SK-N-SH (cell line): ENCODE measurements around the gene GABRA5. TPM values are rescaled to one million over a fixed set of nuclear protein-coding genes. Genes with fewer than 3 reads are reported as not detected.

Experiments used
- CTCF ChIA-PET: fragments of 300-600, 350-600 bp; formaldehyde crosslinking; extraction: SDS; loops from one replicate; lab custom pipeline; 2021; lab: Yijun Ruan, JAX
- POLR2A ChIA-PET: fragments of 350-600 bp; sonication (Branson Sonifier 250); formaldehyde crosslinking; extraction: SDS; loops from one replicate; lab custom pipeline; 2020; ENCODE audit warnings: antibody characterized with exemption, inconsistent platforms; lab: Yijun Ruan, JAX
- DNase-seq: peaks from one replicate; pipeline ENCODE4 v3.0.0; 2012
- H2AFZ ChIP-seq: fragments of 200-600 bp; sonication (generic); 2 replicates; pipeline ENCODE4 v1.8.1; 2016; ENCODE audit warnings: antibody characterized with exemption, mild to moderate bottlenecking, low read depth
- H3F3A ChIP-seq: fragments of 200-600 bp; sonication (generic); replicated peaks from 2 replicates; pipeline ENCODE3; 2016; ENCODE audit warnings: antibody characterized with exemption, mild to moderate bottlenecking; ENCODE audit not compliant: insufficient read depth
- H3K27ac ChIP-seq, 2 experiments: fragments of 200-500 bp in 1 of 2; fragments of 200-600 bp in 1 of 2; sonication (Bioruptor generic) in 1 of 2; sonication (generic), shearing (Covaris generic) in 1 of 2; 2 replicates each; pipeline versions ENCODE4 v1.5.1 to v1.6.1; 2014 to 2016; ENCODE audit warnings: low read depth in 2 of 2, inconsistent platforms in 1 of 2, low read length in 1 of 2, mild to moderate bottlenecking in 1 of 2, mixed read lengths in 1 of 2
- H3K27me3 ChIP-seq: fragments of 200-600 bp; sonication (generic), shearing (Covaris generic); 2 replicates; pipeline ENCODE4 v1.6.1; 2016; ENCODE audit warnings: mixed run types; ENCODE audit not compliant: insufficient read depth
- H3K36me3 ChIP-seq, 2 experiments: fragments of 200-500 bp in 1 of 2; fragments of 200-600 bp in 1 of 2; sonication (Bioruptor generic) in 1 of 2; sonication (generic) in 1 of 2; replicated peaks in 1 of 2; 2 replicates each; pipeline versions ENCODE3 to v1.5.1; 2014 to 2016; ENCODE audit warnings: low read length in 1 of 2, mild to moderate bottlenecking in 1 of 2; ENCODE audit not compliant: insufficient read depth in 2 of 2, control insufficient read depth in 1 of 2
- H3K4me1 ChIP-seq, 2 experiments: fragments of 200-500 bp in 1 of 2; fragments of 200-600 bp in 1 of 2; sonication (Bioruptor generic) in 1 of 2; sonication (generic), shearing (Covaris generic) in 1 of 2; 2 replicates each; pipeline versions ENCODE4 v1.5.1 to v1.6.1; 2014 to 2016; ENCODE audit warnings: low read depth in 1 of 2, low read length in 1 of 2, mixed run types in 1 of 2; ENCODE audit not compliant: insufficient read depth in 2 of 2, control insufficient read depth in 1 of 2
- H3K4me2 ChIP-seq: fragments of 200-600 bp; sonication (generic), shearing (Covaris generic); 2 replicates; pipeline ENCODE4 v1.6.1; 2017; ENCODE audit warnings: mixed run types
- H3K4me3 ChIP-seq, 2 experiments: fragments of 200-500 bp in 1 of 2; fragments of 200-600 bp in 1 of 2; sonication (Bioruptor generic) in 1 of 2; sonication (generic), shearing (Covaris generic) in 1 of 2; 2 replicates each; pipeline versions ENCODE4 v1.5.1 to v1.8.1; 2014 to 2016; ENCODE audit warnings: low read depth in 2 of 2, inconsistent platforms in 1 of 2, low read length in 1 of 2, mild to moderate bottlenecking in 1 of 2, mixed read lengths in 1 of 2, moderate library complexity in 1 of 2
- H3K79me2 ChIP-seq: fragments of 200-600 bp; sonication (generic); 2 replicates; pipeline ENCODE4 v1.8.1; 2017; ENCODE audit warnings: mild to moderate bottlenecking; ENCODE audit not compliant: insufficient read depth
- H3K9ac ChIP-seq: fragments of 200-600 bp; sonication (generic); 2 replicates; pipeline ENCODE4 v1.6.1; 2017; ENCODE audit warnings: mixed run types
- H3K9me2 ChIP-seq: fragments of 200-600 bp; sonication (generic); 2 replicates; pipeline ENCODE4 v1.6.1; 2017; ENCODE audit warnings: mixed run types
- H3K9me3 ChIP-seq: fragments of 200-600 bp; sonication (generic); 2 replicates; pipeline ENCODE4 v1.6.1; 2017; ENCODE audit warnings: mixed run types, mild to moderate bottlenecking, moderate library complexity
- H4K20me1 ChIP-seq: fragments of 200-600 bp; sonication (generic); 2 replicates; pipeline ENCODE4 v1.6.1; 2017; ENCODE audit warnings: mild to moderate bottlenecking, mixed run types; ENCODE audit not compliant: insufficient read depth
- ELF1 ChIP-seq: IDR thresholded peaks from 2 replicates; pipeline ENCODE4 v1.4.0; 2012
- EP300 ChIP-seq, 2 experiments: IDR thresholded peaks; 2 replicates each; pipeline versions ENCODE4 v1.4.0 to v1.6.1; 2012; ENCODE audit warnings: borderline replicate concordance in 1 of 2, low read depth in 1 of 2, low read length in 1 of 2
- EZH2phosphoT487 ChIP-seq: fragments of 200-600 bp; sonication (generic); IDR thresholded peaks from 2 replicates; pipeline ENCODE4 v1.6.1; 2017; ENCODE audit warnings: low read depth, mixed run types, mild to moderate bottlenecking, antibody characterized with exemption, moderate library complexity, borderline replicate concordance
- FOSL2 ChIP-seq: IDR thresholded peaks from 2 replicates; pipeline ENCODE4 v1.4.0; 2012; ENCODE audit warnings: low read depth, mild to moderate bottlenecking, moderate library complexity, borderline replicate concordance
- JUND ChIP-seq: IDR thresholded peaks from 2 replicates; pipeline ENCODE4 v1.4.0; 2012
- MXI1 ChIP-seq: IDR thresholded peaks from 2 replicates; pipeline ENCODE4 v1.6.1; 2012; ENCODE audit warnings: mild to moderate bottlenecking, low read depth, low read length, improper control_type of control experiment
- RXRA ChIP-seq: IDR thresholded peaks from 2 replicates; pipeline ENCODE4 v1.4.0; 2012; ENCODE audit warnings: low read depth, mild to moderate bottlenecking, borderline replicate concordance
- SIN3A ChIP-seq: IDR thresholded peaks from 2 replicates; pipeline ENCODE4 v1.6.1; 2012; ENCODE audit warnings: low read depth, mild to moderate bottlenecking, low read length, moderate library complexity, borderline replicate concordance
- TEAD4 ChIP-seq: IDR thresholded peaks from 2 replicates; pipeline ENCODE4 v1.4.0; 2012; ENCODE audit warnings: mild to moderate bottlenecking, borderline replicate concordance; ENCODE audit not compliant: insufficient read depth
- YY1 ChIP-seq: IDR thresholded peaks from 2 replicates; pipeline ENCODE4 v1.4.0; 2012; ENCODE audit warnings: low read depth, mild to moderate bottlenecking
- WGBS: methylation state at CpG from one replicate; pipeline ENCODE4 v1.1.6; 2017; ENCODE audit warnings: low lambda C conversion rate; 5-methylcytosine and 5-hydroxymethylcytosine counted together
- polyA plus RNA-seq, 3 experiments: library from polyadenylated mRNA; depleted of rRNA; stranded (reverse); fragments of >200 nt; gene quantifications; 2 replicates each; pipeline ENCODE4 v1.2.3, GENCODE V29; 2012
- TF ChIP-seq, protein P1 (sequence below): IDR thresholded peaks from 2 replicates; pipeline ENCODE4 v1.6.1; 2012; ENCODE audit warnings: mild to moderate bottlenecking, low read depth, low read length, moderate library complexity
- TF ChIP-seq, protein P2 (sequence below): fragments of 200-600 bp; sonication (generic); IDR thresholded peaks from 2 replicates; pipeline ENCODE4 v1.6.1; 2017; ENCODE audit warnings: antibody characterized with exemption, mild to moderate bottlenecking, moderate library complexity
- TF ChIP-seq, protein P3 (sequence below): fragments of 150-350 bp; IDR thresholded peaks from 2 replicates; pipeline ENCODE4 v1.6.1; 2017; ENCODE audit warnings: antibody characterized with exemption, low read length, low read depth, borderline replicate concordance
- TF ChIP-seq, protein P4 (sequence below): IDR thresholded peaks from 2 replicates; pipeline ENCODE4 v1.4.0; 2012; ENCODE audit warnings: low read depth
- TF ChIP-seq, protein P5 (sequence below): IDR thresholded peaks from 2 replicates; pipeline ENCODE4 v1.4.0; 2012; ENCODE audit warnings: low read depth, borderline replicate concordance

GABRA5 gene
- polyA plus RNA-seq, 1 of the 3 experiments (the other 2 are of a cell fraction), result not detected

DNA sequence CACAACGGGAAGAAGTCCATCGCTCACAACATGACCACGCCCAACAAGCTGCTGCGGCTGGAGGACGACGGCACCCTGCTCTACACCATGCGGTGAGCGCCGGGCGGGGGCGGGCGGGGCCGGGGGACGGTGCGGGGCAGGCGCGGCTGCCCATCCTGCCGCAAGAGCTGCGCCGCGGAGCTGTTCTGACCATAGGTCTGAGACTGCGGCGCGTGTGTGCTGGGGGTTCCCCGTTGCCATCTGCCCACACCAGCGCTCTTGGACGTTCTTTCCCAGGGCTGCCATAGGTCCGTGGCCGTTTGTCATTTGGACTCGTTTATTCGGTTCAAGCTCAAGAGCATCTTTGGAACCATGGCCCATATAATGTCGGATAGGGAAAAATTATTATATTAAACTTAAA, 16.6 kb downstream of the GABRA5 start:
- Histone ChIP-seq H4K20me1 (no peaks in the 10 kb centered on the region), H3K9ac (no peak overlapping the region), H2AFZ (no peak overlapping the region), H3K27me3 (no peaks in the 10 kb centered on the region), H3K27ac (no peak overlapping the region), H3K9me3 (no peaks in the 10 kb centered on the region), H3K4me1 (no peaks in the 10 kb centered on the region), H3K9me2 (no peaks in the 10 kb centered on the region), H3K79me2 (no peaks in the 10 kb centered on the region), H3K4me2 (no peak overlapping the region), H3K4me3 (no peak overlapping the region), H3F3A (no peaks in the 10 kb centered on the region), H3K36me3 (no peaks in the 10 kb centered on the region)
- CTCF ChIA-PET, result interaction anchor here (1.1 to 1.2 kb wide), 2 partner anchors 8 to 133 kb away, joined by 3 to 4 read pairs; no protein-coding TSS in a partner anchor
- 77% methylated on average over 31 of the region's 32 CpGs for WGBS
- POLR2A ChIA-PET, result no interaction called here
- no peak for DNase-seq
- TF ChIP-seq JUND, result no peak
- TF ChIP-seq SIN3A, result no peak
- TF ChIP-seq, all 33 proteins: peak for 0

DNA sequence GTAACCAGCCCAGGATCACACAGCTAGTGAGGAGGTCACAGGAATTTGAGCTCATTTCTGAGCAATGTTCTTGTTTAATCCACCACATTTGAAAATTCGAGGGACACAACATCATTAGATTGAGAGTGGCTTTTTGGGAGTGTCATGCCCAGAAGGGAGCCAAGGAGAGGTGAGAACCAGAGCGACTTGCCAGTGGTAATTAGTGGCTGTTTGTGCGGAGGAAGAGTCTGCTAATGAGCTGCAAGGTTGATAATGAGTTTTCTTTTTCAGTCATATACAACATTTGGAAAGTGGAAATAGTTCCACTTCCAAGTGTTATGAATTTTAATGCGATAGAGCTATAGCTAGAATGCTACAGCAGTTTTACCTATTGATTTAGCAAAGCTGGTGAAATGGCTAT, 19.7 kb downstream of the GABRA5 start:
- H2AFZ ChIP-seq, result no peak overlapping the region
- H3K9ac ChIP-seq, result no peak overlapping the region
- no peaks in the 10 kb centered on the region for H3K79me2 ChIP-seq
- no peaks in the 10 kb centered on the region for H3K9me3 ChIP-seq
- peaks cover 0 to 1% of the 10 kb centered on the region in 2 experiments; a peak in 2 of 4 replicates for H3K4me1 ChIP-seq
- ChIA-PET POLR2A (no interaction called here), CTCF (interaction anchor here (0.9 to 3.3 kb wide), 5 partner anchors 21 to 1239 kb away, joined by 3 to 13 read pairs (median 3); no protein-coding TSS in a partner anchor)
- DNase-seq, result no peak
- H3K4me3 ChIP-seq, result no peak overlapping the region
- H3K27me3 ChIP-seq, result no peaks in the 10 kb centered on the region
- H3K27ac ChIP-seq, result no peak overlapping the region
- WGBS, result 32% methylated on average over 4 of the region's 4 CpGs
- H3K9me2 ChIP-seq, result no peaks in the 10 kb centered on the region
- H4K20me1 ChIP-seq, result no peaks in the 10 kb centered on the region
- H3K4me2 ChIP-seq, result no peak overlapping the region
- TF ChIP-seq EZH2phosphoT487 (no peak), TEAD4 (no peak), EP300 (IDR thresholded peaks at IDR 0.05; ENCODE audit: borderline replicate concordance in 1 of 2, low read depth in 1 of 2, low read length in 1 of 2) (no peak), FOSL2 (no peak), SIN3A (no peak), MXI1 (no peak), JUND (no peak), RXRA (no peak), YY1 (no peak), ELF1 (no peak)
- TF ChIP-seq, protein P1, sequence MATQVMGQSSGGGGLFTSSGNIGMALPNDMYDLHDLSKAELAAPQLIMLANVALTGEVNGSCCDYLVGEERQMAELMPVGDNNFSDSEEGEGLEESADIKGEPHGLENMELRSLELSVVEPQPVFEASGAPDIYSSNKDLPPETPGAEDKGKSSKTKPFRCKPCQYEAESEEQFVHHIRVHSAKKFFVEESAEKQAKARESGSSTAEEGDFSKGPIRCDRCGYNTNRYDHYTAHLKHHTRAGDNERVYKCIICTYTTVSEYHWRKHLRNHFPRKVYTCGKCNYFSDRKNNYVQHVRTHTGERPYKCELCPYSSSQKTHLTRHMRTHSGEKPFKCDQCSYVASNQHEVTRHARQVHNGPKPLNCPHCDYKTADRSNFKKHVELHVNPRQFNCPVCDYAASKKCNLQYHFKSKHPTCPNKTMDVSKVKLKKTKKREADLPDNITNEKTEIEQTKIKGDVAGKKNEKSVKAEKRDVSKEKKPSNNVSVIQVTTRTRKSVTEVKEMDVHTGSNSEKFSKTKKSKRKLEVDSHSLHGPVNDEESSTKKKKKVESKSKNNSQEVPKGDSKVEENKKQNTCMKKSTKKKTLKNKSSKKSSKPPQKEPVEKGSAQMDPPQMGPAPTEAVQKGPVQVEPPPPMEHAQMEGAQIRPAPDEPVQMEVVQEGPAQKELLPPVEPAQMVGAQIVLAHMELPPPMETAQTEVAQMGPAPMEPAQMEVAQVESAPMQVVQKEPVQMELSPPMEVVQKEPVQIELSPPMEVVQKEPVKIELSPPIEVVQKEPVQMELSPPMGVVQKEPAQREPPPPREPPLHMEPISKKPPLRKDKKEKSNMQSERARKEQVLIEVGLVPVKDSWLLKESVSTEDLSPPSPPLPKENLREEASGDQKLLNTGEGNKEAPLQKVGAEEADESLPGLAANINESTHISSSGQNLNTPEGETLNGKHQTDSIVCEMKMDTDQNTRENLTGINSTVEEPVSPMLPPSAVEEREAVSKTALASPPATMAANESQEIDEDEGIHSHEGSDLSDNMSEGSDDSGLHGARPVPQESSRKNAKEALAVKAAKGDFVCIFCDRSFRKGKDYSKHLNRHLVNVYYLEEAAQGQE, result no peak
- TF ChIP-seq, protein P2, sequence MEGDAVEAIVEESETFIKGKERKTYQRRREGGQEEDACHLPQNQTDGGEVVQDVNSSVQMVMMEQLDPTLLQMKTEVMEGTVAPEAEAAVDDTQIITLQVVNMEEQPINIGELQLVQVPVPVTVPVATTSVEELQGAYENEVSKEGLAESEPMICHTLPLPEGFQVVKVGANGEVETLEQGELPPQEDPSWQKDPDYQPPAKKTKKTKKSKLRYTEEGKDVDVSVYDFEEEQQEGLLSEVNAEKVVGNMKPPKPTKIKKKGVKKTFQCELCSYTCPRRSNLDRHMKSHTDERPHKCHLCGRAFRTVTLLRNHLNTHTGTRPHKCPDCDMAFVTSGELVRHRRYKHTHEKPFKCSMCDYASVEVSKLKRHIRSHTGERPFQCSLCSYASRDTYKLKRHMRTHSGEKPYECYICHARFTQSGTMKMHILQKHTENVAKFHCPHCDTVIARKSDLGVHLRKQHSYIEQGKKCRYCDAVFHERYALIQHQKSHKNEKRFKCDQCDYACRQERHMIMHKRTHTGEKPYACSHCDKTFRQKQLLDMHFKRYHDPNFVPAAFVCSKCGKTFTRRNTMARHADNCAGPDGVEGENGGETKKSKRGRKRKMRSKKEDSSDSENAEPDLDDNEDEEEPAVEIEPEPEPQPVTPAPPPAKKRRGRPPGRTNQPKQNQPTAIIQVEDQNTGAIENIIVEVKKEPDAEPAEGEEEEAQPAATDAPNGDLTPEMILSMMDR, result no peak
- TF ChIP-seq, protein P3, sequence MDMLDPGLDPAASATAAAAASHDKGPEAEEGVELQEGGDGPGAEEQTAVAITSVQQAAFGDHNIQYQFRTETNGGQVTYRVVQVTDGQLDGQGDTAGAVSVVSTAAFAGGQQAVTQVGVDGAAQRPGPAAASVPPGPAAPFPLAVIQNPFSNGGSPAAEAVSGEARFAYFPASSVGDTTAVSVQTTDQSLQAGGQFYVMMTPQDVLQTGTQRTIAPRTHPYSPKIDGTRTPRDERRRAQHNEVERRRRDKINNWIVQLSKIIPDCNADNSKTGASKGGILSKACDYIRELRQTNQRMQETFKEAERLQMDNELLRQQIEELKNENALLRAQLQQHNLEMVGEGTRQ, result no peak
- TF ChIP-seq, protein P4, sequence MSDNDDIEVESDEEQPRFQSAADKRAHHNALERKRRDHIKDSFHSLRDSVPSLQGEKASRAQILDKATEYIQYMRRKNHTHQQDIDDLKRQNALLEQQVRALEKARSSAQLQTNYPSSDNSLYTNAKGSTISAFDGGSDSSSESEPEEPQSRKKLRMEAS, result no peak
- TF ChIP-seq, protein P5, sequence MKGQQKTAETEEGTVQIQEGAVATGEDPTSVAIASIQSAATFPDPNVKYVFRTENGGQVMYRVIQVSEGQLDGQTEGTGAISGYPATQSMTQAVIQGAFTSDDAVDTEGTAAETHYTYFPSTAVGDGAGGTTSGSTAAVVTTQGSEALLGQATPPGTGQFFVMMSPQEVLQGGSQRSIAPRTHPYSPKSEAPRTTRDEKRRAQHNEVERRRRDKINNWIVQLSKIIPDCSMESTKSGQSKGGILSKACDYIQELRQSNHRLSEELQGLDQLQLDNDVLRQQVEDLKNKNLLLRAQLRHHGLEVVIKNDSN, result no peak
- no peaks in the 10 kb centered on the region for H3K36me3 ChIP-seq
- H3F3A ChIP-seq, result no peaks in the 10 kb centered on the region
